T-helper 2 cell treated with Interferon-gamma antibody and Interleukin-4, amounts not matched to agents 100 ng/mL and 5 ng/mL, for 36 hours (primary cell): ENCODE measurements around the gene NAA80. TPM values are rescaled to one million over a fixed set of nuclear protein-coding genes. Genes with fewer than 3 reads are reported as not detected.

Experiments used
- intact Hi-C: fragments of 100-400 bp; cut with micrococcal nuclease; formaldehyde crosslinking; loops from one replicate; pipeline ENCODE4 v1.15.1; 2023
- total RNA-seq: library from RNA; stranded (reverse); gene quantifications from 2 replicates; pipeline ENCODE4 v1.2.3, GENCODE V29; 2022

NAA80 gene
- 27.4 and 29.0 TPM in 2 replicates for total RNA-seq

- intact Hi-C loops: loop anchor here (1.0 to 5.0 kb wide), 8 partner anchors 22 to 1742 kb away; partner anchors contain the start of genes CYB561D2, GNAI2, HEMK1 and NPRL2
Observed at GRCh38 chr3:50298836-50299637, at the start of gene NAA80, which contains the start of gene HYAL3. TSS of gene NAA80 (minus strand) at chr3:50299405. CDS start at chr3:50297463, 1,942 bp downstream. TSS of gene HYAL3 (minus strand) at chr3:50299405. CDS start at chr3:50295602, 3,803 bp downstream.

GRCh38 chr3:50347187-50347813, 48.1 kb upstream of the NAA80 start:
- intact Hi-C loops: loop anchor here (1.0 kb wide), 1 partner anchor 195 kb away; no protein-coding TSS in a partner anchor

GRCh38 chr3:50345586-50346234, 46.5 kb upstream of the NAA80 start, which contains the start of gene ZMYND10:
TSS of gene ZMYND10 (minus strand) at chr3:50345732. CDS start at chr3:50345579, 153 bp downstream.
- intact Hi-C loops: no loop called here

GRCh38 chr3:50345008-50345407, 45.8 kb upstream of the NAA80 start:
- intact Hi-C loops: no loop called here

GRCh38 chr3:50342813-50343633, 43.8 kb upstream of the NAA80 start:
- intact Hi-C loops: loop anchor here (5.0 kb wide), 1 partner anchor 224 kb away; the partner anchor contains the start of genes C3orf18 and HEMK1

GRCh38 chr3:50341996-50342650, 42.9 kb upstream of the NAA80 start:
- intact Hi-C loops: loop anchor here (2.0 to 5.0 kb wide), 2 partner anchors 225 to 269 kb away; partner anchors contain the start of genes C3orf18, CISH and HEMK1

GRCh38 chr3:50341537-50341936, 42.3 kb upstream of the NAA80 start:
- intact Hi-C loops: loop anchor here (2.0 to 5.0 kb wide), 2 partner anchors 226 to 269 kb away; partner anchors contain the start of genes C3orf18, CISH and HEMK1

GRCh38 chr3:50340448-50341329, 41.5 kb upstream of the NAA80 start, which contains the start of gene RASSF1:
TSS of gene RASSF1 (minus strand) at chr3:50340836. CDS start at chr3:50340805, 31 bp downstream.
- intact Hi-C loops: loop anchor here (2.0 to 5.0 kb wide), 2 partner anchors 227 to 270 kb away; partner anchors contain the start of genes C3orf18, CISH and HEMK1

GRCh38 chr3:50340147-50340447, 40.9 kb upstream of the NAA80 start:
- intact Hi-C loops: loop anchor here (2.0 to 5.0 kb wide), 2 partner anchors 227 to 271 kb away; partner anchors contain the start of genes C3orf18, CISH and HEMK1

GRCh38 chr3:50339485-50340146, 40.4 kb upstream of the NAA80 start:
- intact Hi-C loops: loop anchor here (2.0 to 5.0 kb wide), 3 partner anchors 228 to 1048 kb away; partner anchors contain the start of genes C3orf18, CISH, HEMK1 and MANF

GRCh38 chr3:50338965-50339364, 39.8 kb upstream of the NAA80 start:
- intact Hi-C loops: loop anchor here (1.0 to 5.0 kb wide), 2 partner anchors 11 to 1048 kb away; partner anchors contain the start of genes CYB561D2, MANF and NPRL2

GRCh38 chr3:50337175-50337861, 38.1 kb upstream of the NAA80 start:
- intact Hi-C loops: loop anchor here (1.0 to 5.0 kb wide), 6 partner anchors 9 to 1050 kb away; partner anchors contain the start of genes HYAL3, MANF, NAA80 and TMEM115

GRCh38 chr3:50336452-50337174, 37.4 kb upstream of the NAA80 start:
- intact Hi-C loops: loop anchor here (1.0 to 5.0 kb wide), 6 partner anchors 8 to 1051 kb away; partner anchors contain the start of genes HYAL3, MANF, NAA80 and TMEM115

- intact Hi-C loops: loop anchor here (5.0 kb wide), 1 partner anchor 1053 kb away; the partner anchor contains the start of gene MANF
Observed at GRCh38 chr3:50334339-50335075, 35.3 kb upstream of the NAA80 start.

- intact Hi-C loops: no loop called here
Observed at GRCh38 chr3:50333744-50334328, 34.6 kb upstream of the NAA80 start.
